Gastrocnemius medialis (tissue), 4 donors: ENCODE results near the gene PGM1. TPM values are rescaled to one million over a fixed set of nuclear protein-coding genes. Genes with fewer than 3 reads are reported as not detected.

ENCODE experiments used
- ATAC-seq, 2 donors: fragments of 150-250 bp; one replicate each; pipeline ENCODE4 v1.9.1; 2016
- DNase-seq, 2 donors: peaks; one replicate each; pipeline ENCODE4 v3.0.0-alpha.2; 2019
- H3K27ac ChIP-seq, 4 donors: fragments of 200-600 bp; sonication (generic); 1 replicate in 1 of 4; 2 replicates in 3 of 4; pipeline ENCODE4 v1.5.1; 2016 to 2018; ENCODE audit warnings: mild to moderate bottlenecking in 2 of 4, moderate library complexity in 1 of 4
- H3K27me3 ChIP-seq, 3 donors: fragments of 200-600 bp; sonication (generic) in 2 of 3; 1 replicate in 1 of 3; 2 replicates in 2 of 3; pipeline versions ENCODE4 v1.5.1 to v1.6.0; 2016 to 2019; ENCODE audit warnings: mild to moderate bottlenecking in 1 of 3, moderate library complexity in 1 of 3
- H3K36me3 ChIP-seq, 2 donors: fragments of 200-600 bp; sonication (generic) in 1 of 2; one replicate each; pipeline ENCODE4 v1.5.1; 2017 to 2018
- H3K4me1 ChIP-seq, 2 donors: fragments of 200-600 bp; sonication (generic) in 1 of 2; one replicate each; pipeline ENCODE4 v1.5.1; 2016 to 2017; ENCODE audit warnings: mild to moderate bottlenecking in 2 of 2
- H3K4me3 ChIP-seq, 4 donors: fragments of 200-600 bp; sonication (generic) in 3 of 4; 1 replicate in 1 of 4; 2 replicates in 3 of 4; pipeline ENCODE4 v1.5.1; 2016 to 2019; ENCODE audit warnings: mild to moderate bottlenecking in 2 of 4
- H3K9me3 ChIP-seq, 3 donors: fragments of 200-600 bp; sonication (generic) in 2 of 3; 1 replicate in 1 of 3; 2 replicates in 2 of 3; pipeline ENCODE4 v1.5.1; 2016 to 2019
- CTCF ChIP-seq, 5 experiments: fragments of 450-650 bp in 3 of 5; fragments of 200-600 bp in 2 of 5; sonication (generic) in 2 of 5; IDR thresholded peaks in 4 of 5; conservative IDR thresholded peaks in 1 of 5; 1 replicate in 4 of 5; 2 replicates in 1 of 5; pipeline ENCODE4 v1.5.1; 2016 to 2019; ENCODE audit warnings: antibody characterized with exemption in 5 of 5, mild to moderate bottlenecking in 3 of 5, moderate library complexity in 3 of 5
- POLR2A ChIP-seq, 2 donors: fragments of 450-650 bp; IDR thresholded peaks; one replicate each; pipeline ENCODE4 v1.6.1; 2017; ENCODE audit warnings: antibody characterized with exemption in 2 of 2, mild to moderate bottlenecking in 2 of 2, moderate library complexity in 2 of 2
- in situ Hi-C, 4 donors: fragments of 200-750 bp; cut with MboI; loops; one replicate each; pipeline versions ENCODE4 v1.15.0 to v1.8.0; 2017; ENCODE audit warnings: low sequenced_read_pairs in 4 of 4
- intact Hi-C: fragments of 100-400 bp; cut with DNase I; formaldehyde crosslinking; loops from one replicate; pipeline ENCODE4 v1.15.1; 2023; ENCODE audit warnings: low total_unique reads
- total RNA-seq, 4 donors: library from RNA; depleted of rRNA; stranded (reverse); fragments of >200 nt; gene quantifications; one replicate each; pipeline versions ENCODE4 v1.1.0 to v1.2.3, GENCODE V29; 2016

PGM1 gene
- total RNA-seq, 4 donors from 2014 or later, result 320 to 713 (median 666) TPM

- no peak for TF ChIP-seq POLR2A (IDR thresholded peaks at IDR 0.05)
- no peak for TF ChIP-seq CTCF (IDR thresholded peaks at IDR 0.05 in 4 of 5, conservative IDR thresholded peaks at IDR 0.05 in 1 of 5)
- intact Hi-C loops, result loop anchor here (2.0 kb wide), 2 partner anchors 19 to 49 kb away; no protein-coding TSS in a partner anchor
Measured at GRCh38 chr1:63623952-63624351, 30.7 kb downstream of the PGM1 start.

GRCh38 chr1:63624911-63625310 is 31.7 kb downstream of the PGM1 start:
- H3K4me3 ChIP-seq, result peak overlapping the region in 1 of 4 donors; percentile 22

More at GRCh38 chr1:63623952-63624351, 30.7 kb downstream of the PGM1 start:
- Histone ChIP-seq H3K4me1 (peaks cover 78 to 88% of the 10 kb centered on the region in 2 donors), H3K27ac (peak overlapping the region; percentile 78 to 99 (median 96)), H3K4me3 (peak overlapping the region in 3 of 4 donors; percentile 10 to 23 (median 22)), H3K9me3 (no peaks in the 10 kb centered on the region), H3K27me3 (no peaks in the 10 kb centered on the region), H3K36me3 (no peaks in the 10 kb centered on the region)
- no peak for ATAC-seq
- in situ Hi-C loops, result loop anchor here in 2 of 4 donors (5.0 to 10.0 kb wide), 3 partner anchors 47 to 618 kb away; no protein-coding TSS in a partner anchor
- no peak for DNase-seq

GRCh38 chr1:63626222-63626621 is 33.0 kb downstream of the PGM1 start:
- Histone ChIP-seq H3K9me3 (no peaks in the 10 kb centered on the region), H3K27ac (peak overlapping the region; percentile 31 to 99 (median 96)), H3K4me1 (peaks cover 67 to 68% of the 10 kb centered on the region in 2 donors), H3K36me3 (peaks cover 0 to 19% of the 10 kb centered on the region in 2 donors), H3K27me3 (no peaks in the 10 kb centered on the region), H3K4me3 (peak overlapping the region in 1 of 4 donors; percentile 22)
- in situ Hi-C loops (loop anchor here in 1 of 4 donors (10.0 kb wide), 1 partner anchor 51 kb away; no protein-coding TSS in a partner anchor), intact Hi-C loops (no loop called here)
- TF ChIP-seq CTCF (IDR thresholded peaks at IDR 0.05 in 4 of 5, conservative IDR thresholded peaks at IDR 0.05 in 1 of 5), result no peak
- TF ChIP-seq POLR2A (IDR thresholded peaks at IDR 0.05), result no peak
- ATAC-seq (no peak), DNase-seq (no peak)

More at GRCh38 chr1:63624911-63625310, 31.7 kb downstream of the PGM1 start:
- Histone ChIP-seq H3K27me3 (no peaks in the 10 kb centered on the region), H3K27ac (peak overlapping the region in 3 of 4 donors; percentile 94 to 99 (median 98)), H3K36me3 (peaks cover 0 to 6% of the 10 kb centered on the region in 2 donors), H3K9me3 (no peaks in the 10 kb centered on the region), H3K4me1 (peaks cover 76 to 81% of the 10 kb centered on the region in 2 donors)
- ATAC-seq (no peak), DNase-seq (no peak)
- in situ Hi-C loops, result loop anchor here in 2 of 4 donors (5.0 to 10.0 kb wide), 3 partner anchors 48 to 617 kb away; no protein-coding TSS in a partner anchor
- TF ChIP-seq CTCF (IDR thresholded peaks at IDR 0.05 in 4 of 5, conservative IDR thresholded peaks at IDR 0.05 in 1 of 5) (peak in 1 of 5 experiments; percentile 11), POLR2A (IDR thresholded peaks at IDR 0.05) (no peak)
- intact Hi-C loops, result no loop called here

GRCh38 chr1:63628607-63629006 is 35.4 kb downstream of the PGM1 start:
- no peak overlapping the region for H3K4me3 ChIP-seq
- intact Hi-C loops (no loop called here), in situ Hi-C loops (loop anchor here in 1 of 4 donors (10.0 kb wide), 1 partner anchor 54 kb away; no protein-coding TSS in a partner anchor)
- peaks cover 0 to 42% of the 10 kb centered on the region in 2 donors for H3K36me3 ChIP-seq
- no peaks in the 10 kb centered on the region for H3K27me3 ChIP-seq
- H3K27ac ChIP-seq, result peak overlapping the region in 3 of 4 donors; percentile 30 to 99 (median 98)
- DNase-seq, result no peak
- H3K9me3 ChIP-seq, result no peaks in the 10 kb centered on the region
- ATAC-seq, result no peak
- TF ChIP-seq POLR2A (IDR thresholded peaks at IDR 0.05) (no peak), CTCF (IDR thresholded peaks at IDR 0.05 in 4 of 5, conservative IDR thresholded peaks at IDR 0.05 in 1 of 5) (no peak)
- peaks cover 45 to 49% of the 10 kb centered on the region in 2 donors for H3K4me1 ChIP-seq
